ENCODE results near the gene DIAPH2. TPM values are rescaled to one million over a fixed set of nuclear protein-coding genes. Genes with fewer than 3 reads are reported as not detected.
"Not testable (repeated sequence)": the region's sequence is repeated elsewhere in the genome, so short reads cannot be mapped to it uniquely, and the experiment has no call there.

The DIAPH2 gene
- polyA plus RNA-seq, 1 donor: 8.9 TPM

DNA sequence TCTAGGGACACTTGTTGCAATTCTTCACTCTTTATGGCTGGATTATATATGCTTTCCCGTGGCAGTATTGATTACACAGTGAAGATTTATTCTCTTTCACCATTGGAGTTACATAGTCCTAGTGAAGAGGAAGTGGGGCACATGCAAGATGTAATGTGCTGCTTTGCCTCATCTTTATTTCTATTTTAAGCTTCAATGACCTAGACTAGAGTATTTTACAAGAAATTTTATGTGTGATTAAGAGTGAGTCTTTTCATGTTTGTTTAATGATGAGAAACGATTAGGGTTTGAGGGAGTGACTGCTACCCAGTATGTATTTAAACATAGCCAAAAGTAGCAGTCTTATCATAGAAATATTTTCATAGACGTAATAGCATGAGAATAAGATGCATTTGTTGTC is 30.8 kb downstream of the DIAPH2 start:
- no peak for DNase-seq

DNA sequence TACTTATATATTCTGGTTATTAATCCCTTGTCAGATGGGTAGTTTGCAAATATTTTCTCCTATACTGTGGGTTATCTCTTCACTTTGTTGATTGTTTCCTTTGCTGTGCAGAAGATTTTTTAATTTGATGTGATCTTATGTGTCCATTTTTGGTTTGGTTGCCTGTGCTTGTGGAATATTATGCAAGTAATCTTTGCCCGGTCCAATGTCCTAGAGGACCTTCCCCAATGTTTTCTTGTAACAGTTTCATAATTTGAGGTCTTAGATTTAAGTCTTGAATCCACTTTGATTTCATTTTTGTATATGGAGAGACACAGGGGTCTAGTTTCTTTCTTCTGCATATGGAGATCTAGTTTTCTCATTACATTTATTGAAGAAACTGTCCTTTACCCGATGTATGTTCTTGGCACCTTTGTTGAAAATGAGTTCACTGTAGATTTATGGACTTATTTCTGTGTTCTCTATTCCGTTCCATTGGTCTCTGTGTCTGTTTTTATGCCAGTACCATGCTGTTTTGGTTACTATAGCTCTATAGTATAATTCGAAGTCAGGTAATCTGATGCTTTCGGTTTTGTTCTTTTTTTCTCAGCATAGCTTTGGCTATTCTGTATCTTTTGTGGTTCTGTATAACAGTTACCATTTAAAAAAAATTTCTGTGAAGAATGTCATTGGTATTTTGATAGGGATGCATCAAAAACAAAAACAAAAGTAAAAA is 34.7 kb downstream of the DIAPH2 start:
- DNase-seq: no peak

DNA sequence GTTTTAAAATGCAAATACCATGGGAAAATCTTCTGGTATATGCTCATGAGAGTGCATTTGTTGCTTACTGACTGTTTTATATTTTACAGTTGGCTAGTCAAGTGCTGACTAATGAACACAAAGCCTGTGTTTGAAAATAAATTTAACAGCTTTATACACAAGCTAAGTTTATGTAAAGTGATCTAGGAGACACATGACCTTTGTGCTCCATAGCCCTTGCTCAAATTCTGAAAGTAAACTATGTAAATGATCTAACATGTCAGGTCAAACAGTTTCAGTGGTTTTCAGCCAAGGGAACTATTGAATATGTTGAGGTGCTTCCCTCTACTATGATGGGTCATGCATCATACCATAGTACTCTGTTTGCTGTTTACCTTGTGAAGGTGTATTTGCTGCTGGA is 36.7 kb downstream of the DIAPH2 start:
- no peak for DNase-seq

DNA sequence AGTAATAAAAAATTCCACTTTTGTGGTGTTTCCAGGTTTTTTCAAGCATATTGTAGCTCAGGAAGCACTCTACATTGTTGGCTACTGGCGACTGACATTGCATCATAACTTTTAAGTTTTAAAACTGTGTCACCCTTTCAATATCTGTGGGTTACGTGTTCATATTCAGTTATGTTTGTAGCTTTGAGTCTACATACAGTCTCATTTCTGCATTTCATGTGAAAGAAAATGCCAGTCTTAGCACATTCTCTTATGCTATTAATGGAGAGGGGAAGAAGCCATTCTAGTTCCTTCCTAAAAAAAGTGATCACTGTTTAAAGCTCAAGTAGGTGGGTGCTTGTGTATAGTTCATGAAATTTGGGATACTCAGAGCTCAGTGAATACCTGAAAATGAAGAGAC is 38.1 kb downstream of the DIAPH2 start:
- no peak for DNase-seq

DNA sequence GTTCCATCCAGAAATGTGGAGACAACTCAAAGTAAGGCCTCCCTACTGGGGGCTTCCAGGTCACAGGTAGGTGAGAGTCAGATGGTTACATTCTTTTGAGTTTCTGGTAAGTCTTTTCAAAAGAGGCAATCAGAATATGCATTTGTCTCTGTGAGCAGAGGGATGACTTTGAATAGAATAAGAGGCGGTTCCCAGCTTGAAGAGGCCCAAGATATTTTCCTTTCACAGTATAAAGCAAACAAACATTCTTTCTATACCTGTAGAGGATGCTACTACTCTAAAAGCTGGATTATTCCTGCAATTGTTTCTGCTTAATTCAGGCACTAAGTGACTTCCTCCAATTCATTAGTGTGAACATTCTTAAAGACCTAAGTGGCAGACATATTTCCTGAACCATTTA is 44.4 kb downstream of the DIAPH2 start:
- no peak for DNase-seq

DNA sequence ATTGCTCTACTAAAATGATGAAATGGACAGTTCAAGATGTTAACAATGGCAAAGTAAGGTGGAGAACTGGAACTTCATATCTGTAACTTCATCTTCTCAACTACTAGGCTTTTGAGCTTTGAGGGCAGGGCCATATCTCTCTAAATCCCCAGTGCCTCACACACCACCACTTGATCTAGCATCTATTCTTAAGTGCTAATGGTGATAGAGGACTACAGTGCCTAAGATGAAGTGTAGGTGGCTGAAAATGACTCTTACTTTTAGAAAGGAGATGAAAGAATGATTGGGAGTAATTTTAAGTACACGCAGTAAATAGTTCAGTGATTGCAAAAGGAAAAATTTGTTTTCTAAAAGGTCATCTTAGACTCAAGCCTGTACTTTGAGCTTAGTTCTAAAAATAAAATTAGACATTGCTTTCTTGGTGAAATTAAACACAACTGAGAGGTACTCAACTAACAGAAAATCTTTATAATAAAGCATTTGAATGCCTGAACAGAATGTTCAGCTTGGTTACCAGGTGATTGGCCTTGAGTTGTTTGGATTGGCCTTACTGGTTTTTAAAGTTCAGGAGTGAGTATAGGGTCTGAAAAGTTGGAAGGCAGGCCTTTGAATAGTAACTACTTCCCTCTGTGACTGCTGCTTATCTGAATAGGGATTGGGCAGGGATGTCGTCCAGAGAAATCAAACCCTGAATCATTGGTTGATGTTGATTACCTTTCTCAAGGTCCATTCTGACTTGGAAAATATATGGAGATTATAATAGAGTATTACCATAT is 45.4 kb downstream of the DIAPH2 start:
- DNase-seq: no peak

DNA sequence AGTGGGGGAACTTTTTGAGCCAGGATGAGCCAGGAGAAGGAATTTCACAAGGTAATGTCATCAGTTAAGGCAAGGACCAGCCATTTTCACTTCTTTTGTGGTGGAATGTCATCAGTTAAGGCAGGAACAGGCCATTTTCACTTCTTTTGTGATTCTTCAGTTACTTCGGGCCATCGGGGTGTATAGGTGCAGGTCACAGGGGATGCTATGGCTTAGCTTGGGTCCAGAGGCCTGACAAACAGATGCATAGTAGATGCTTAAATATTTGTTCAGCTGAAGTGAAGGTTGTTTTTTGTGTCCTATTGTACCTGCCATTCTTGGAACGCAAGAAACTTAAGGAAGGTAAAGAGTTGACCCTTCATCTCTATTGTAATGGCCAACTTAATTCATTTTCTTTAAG is 46.4 kb downstream of the DIAPH2 start:
- DNase-seq: not testable (repeated sequence)

DNA sequence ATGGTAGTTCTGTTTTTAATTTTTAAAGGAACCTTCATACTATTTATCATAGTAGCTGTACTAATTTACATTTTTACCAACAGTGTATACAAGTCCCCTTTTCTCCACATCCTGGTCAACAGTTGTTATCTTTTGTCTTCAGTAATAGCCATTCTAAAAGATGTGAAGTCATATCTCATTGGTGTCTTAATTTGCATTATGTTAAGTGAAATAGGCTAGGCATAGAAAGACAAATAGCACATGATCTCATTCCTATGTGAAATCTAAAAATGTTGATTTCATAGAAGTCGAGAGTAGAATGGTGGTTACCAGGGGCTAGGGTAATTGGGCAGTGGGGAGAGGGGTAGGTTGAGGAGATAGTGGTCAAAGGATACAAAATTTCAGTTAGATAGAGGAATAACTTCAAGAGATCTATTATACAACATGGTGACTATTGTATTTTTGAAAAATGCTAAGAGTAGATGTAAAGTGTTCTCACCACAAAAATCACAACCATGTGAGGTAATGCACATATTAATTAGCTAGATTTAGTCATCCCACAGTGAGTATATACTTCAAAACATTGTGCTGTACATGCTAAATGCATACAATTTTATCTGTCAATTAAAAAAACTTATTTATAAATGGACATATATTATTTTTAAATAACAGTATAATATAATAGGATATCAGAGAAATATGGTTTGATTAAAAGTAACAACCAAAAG is 58.9 kb downstream of the DIAPH2 start:
- DNase-seq: no peak

DNA sequence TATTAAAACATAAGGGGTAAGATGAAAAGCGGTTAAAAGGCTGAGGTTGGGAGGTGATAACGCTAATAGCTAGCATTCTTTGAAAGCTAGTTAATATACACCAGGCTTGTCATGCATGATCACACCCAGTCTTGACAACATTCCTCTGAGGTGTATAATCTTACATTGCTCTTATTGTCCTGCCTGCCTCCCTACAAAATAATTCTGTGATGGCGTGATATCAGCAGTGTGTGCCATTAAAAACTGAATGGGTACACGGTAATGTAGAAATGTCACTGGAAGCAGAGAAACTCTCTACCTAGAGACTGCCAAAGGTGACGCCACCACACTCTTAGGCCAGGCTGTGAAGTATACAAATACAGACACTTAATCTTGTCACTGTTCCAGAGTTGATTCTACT is 68.1 kb downstream of the DIAPH2 start:
- DNase-seq: peak; percentile 17

DNA sequence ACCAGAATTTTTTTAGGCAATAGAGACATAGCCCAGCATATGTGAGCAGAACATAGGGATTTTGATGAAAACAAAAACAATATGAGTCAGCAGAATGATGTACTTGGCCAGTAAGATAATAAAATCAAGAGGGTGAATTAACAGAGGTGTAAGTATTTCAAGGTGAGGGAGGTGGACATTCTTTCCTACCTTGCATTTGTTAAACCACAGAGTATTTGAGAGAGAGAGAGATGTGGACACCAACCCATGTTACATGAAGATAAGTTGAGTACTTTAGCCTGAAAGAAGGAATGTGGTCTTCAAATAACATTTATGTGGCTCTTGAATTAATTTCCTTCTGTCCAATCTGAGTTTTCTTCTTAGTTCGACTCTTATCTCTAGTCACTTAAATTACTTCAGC is 68.6 kb downstream of the DIAPH2 start:
- DNase-seq: no peak

DNA sequence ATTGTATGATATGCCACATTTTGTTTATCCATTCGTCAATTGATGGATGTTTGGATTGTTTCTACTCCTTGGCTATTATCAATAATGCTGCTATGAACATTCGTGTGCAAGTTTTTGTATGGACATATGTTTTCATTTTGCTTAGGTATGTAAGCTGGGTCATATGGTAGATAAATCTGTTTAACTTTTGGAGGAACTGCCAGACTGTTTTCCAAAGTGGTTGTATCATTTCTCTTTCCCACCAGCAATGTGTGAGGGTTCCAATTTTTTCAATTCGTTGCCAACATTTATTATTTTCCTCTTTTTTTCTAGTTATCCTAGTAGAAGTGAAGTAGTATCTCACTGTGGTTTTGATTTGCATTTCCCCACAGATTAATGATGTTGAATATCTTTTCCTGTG is 71.8 kb downstream of the DIAPH2 start:
- DNase-seq: no peak

DNA sequence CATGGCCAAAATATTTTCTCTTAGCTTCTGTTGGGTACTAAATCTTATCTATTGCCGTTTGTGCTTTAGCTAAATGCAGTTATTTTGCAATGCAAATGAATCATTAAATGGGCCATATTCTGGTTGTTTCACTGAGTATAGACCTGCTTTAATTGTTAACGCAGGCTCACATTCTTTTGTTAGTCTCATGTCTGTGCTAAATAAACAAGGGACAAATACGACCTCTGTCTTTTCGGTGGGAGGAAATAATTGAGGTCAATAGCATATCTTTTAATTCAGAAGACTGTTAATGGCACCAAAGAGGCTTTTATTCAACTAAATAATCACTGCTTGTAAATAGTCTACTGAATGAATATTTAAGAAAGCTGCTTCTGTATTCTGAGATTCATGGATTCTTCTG is 76.9 kb downstream of the DIAPH2 start:
- no peak for DNase-seq

DNA sequence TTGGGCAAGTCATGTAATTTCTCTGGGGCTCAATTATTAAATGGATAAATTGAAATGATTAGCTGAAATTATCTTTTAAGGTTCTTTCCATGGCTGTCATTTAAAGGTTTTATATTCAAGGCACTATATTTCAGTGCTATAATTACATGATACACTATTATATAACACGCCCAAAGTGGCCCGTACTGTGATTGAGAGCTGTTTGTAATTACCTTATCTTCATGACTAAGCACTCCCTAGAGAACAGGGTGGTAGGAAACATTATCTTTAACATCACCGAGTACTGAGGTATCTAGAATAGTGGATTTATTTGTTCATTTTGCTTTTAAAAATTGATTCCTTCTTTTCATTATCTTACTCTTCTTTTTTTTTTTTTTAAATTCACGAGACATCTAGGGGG is 79.0 kb downstream of the DIAPH2 start:
- DNase-seq: no peak

DNA sequence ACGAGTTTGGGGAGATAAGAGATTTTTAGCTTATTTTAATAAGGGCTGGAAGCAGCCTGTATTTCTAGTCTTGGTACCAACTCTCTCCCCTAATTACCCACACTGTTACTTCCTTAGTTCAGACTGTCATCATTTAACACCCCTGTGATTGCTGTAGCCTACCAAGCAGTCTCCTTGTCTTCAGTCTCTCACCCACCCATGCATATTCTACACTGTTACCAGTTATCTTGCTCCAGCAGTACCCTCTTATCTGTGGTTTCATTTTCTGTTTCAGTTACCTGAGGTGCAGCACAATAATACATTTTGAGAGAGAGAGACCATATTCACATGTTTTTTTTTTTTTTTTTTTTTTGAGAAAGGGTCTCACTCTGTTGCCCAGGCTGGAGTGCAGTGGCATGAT is 80.2 kb downstream of the DIAPH2 start:
- no peak for DNase-seq

DNA sequence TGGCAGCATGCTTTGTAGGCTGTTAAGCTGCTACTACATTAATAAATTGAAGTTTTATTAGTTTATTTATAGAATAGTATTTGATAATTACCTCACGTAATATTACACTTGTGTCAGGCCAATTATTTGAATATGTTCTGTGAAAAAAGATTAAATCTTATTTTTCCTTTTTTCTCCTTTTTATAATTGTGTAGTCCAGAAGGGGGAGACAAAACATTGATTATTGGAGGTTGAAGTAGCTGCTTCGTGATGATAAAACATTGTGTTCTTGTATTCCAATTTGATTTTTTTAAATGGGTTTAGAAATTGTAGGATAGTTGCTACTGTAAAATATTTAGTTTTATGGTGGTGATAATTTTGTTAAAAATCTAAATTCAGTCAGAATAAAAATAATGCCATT is 85.7 kb downstream of the DIAPH2 start:
- peak; percentile 14 for DNase-seq

DNA sequence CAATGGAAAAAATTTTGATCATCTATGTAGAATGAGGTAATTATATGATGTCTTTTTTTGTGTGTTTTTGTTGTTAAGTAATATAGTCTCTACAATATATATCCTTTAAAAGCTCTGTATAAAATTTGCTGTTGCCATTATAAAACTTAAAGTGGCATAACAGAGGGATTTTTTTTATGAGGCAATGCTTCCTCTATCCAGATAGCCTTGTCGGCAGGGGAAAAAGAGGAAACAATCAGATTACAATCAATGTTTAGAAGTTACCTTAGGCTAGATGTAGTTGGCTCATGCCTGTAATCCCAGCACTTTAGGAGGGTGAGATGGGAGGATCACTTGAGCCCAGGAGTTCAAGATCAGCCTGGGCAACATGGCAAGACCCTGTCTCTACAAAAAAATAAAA is 86.8 kb downstream of the DIAPH2 start:
- DNase-seq: no peak

DNA sequence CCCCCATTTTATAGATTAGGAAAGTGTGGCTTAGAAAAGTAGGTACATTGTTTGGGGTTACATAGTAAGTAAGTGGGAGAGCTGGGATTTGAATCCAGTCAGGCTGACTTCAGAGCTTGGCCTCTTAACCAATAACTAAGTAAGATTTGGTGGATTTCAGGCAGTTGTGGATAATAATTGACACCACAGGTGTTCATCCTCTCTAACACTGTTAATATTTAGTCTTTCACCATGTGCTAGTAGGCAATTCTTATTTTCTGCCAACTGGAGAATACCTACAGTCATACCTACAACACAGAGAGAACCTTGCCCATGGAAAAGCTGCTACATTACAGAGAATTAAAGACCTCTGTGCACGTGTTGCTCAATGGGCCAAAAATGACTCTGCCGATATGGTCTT is 89.5 kb downstream of the DIAPH2 start:
- no peak for DNase-seq

DNA sequence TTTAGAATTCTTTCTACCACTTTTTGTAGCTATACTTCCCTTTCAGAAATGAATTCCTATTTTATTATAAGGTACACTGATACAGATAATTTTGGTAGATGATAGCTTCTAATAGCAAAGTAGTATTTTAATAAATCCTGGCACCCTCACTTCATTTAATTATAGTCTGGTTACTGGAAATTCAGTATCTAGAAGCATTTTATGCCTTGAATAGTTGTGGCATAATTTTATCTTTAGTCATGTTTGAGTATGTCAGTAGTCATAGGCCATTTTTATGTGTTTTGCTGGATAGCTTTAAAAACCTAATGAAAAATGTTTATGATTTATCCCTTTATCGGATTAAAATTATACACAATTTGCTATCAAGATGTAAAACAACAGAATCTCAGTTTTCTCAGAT is 92.3 kb downstream of the DIAPH2 start:
- no peak for DNase-seq

DNA sequence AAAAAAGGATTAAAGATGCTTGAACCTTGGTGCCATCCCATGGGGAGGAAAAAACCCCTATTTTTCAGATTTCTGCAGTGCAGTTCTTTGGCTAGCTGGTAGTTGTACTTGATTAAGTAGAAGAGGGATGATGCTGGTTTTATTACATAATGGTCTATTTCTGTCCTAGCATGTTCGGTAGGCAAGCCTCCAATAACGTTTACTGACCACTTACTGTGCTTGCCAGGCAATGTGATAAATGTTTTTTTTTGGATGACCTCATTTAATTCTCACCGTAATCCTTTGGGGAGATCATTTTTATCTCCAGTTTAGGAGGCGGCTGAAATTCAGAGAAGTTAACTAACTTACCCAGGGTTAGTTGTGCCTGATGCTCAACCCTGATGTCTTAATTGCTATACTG is 106.9 kb downstream of the DIAPH2 start:
- no peak for DNase-seq

DNA sequence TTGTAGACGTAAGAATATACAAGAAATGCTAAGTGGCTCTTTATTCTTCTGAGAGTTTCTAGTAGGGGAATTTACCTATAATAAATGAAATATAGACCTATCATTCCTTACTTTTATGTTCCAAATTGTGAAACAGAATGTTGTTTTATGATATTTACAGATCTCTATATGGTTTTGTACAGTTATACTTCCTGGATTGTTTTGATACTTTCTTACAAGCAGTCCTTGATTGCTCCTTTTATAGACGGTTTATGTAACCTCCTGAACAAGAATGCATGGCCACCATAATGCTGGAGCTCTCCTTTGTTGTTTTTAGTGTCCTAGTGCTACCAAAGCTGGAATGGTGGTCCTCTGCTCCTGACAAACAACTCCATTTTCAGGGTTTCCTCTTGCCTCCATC is 107.4 kb downstream of the DIAPH2 start:
- no peak for DNase-seq

DNA sequence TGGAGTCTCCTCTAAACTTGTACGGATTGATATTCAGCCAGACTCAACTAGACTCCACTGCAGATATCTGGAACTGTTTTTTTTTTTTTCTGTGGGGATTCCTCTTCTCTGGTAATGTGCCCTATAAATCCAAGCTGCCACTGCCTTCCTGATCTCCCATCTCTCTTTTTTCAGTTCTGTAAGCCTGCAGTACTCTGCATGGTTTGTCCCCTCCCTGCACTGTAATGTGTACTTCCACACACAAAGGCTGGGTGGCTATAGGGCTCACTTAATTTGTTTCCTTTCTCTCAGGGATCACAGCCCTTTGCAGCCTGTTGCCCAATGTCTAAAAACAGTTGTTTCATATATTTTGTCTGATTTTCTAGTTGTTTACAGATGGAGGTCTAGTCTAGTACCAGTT is 114.3 kb downstream of the DIAPH2 start:
- DNase-seq: no peak

DNA sequence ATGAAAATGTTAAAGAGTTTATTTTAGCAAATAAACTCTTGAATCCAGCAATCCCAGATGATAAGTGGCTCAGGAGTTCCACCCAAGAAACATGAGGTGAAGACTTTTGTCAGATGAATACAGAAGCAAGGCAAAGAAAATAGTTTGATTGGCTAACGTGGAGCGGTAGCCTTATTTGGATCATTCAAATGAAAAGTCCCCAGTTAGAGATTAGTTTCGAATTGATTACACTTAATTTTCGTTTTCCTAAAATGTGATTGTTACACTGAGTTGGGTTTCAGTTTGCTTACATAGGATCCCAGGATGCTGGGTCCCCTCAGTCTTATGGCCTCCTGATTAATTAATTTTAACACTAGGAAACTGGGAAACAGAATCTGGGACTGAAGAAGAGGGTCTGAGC is 122.7 kb downstream of the DIAPH2 start:
- no peak for DNase-seq

DNA sequence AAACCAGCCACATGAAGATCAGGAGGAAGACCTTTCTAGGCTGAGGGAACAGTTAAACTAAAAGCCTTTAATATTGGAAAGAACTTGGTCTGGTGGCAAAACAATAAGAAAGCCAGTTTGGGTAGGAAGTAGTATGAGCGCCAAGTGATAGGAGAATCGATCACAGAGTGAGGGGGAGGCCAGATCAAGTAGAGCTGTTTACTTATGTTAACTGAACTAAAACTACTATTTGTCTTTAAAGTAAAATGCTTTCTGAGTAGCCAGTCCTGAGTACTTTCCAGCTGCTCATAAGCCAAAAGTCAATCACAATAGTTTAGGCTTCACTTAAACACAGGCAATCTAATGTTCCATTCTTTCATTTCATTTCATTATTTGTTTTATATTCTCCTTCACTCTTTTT is 136.3 kb downstream of the DIAPH2 start:
- no peak for DNase-seq

Measured in left kidney (tissue), 2 donors.